CD14-positive monocyte (primary cell): ENCODE measurements around the gene ATG7. TPM values are rescaled to one million over a fixed set of nuclear protein-coding genes. Genes with fewer than 3 reads are reported as not detected.
"Not testable (repeated sequence)": the region's sequence is repeated elsewhere in the genome, so short reads cannot be mapped to it uniquely, and the experiment has no call there.

Experiments
- DNase-seq, 3 donors: peaks; one replicate each; pipeline ENCODE4 v3.0.0-alpha.2; 2011 to 2022
- H2AFZ ChIP-seq: 2 replicates; pipeline ENCODE4 v1.6.0; 2012; ENCODE audit warnings: mild to moderate bottlenecking, low read depth, low read length, inconsistent platforms; ENCODE audit not compliant: insufficient read depth, poor library complexity, severe bottlenecking
- H3K27ac ChIP-seq, 2 donors: 1 replicate in 1 of 2; 2 replicates in 1 of 2; pipeline ENCODE4 v1.5.1; 2012 to 2013; ENCODE audit warnings: low read length in 2 of 2, control low read depth in 1 of 2, inconsistent platforms in 1 of 2, low read depth in 1 of 2, mild to moderate bottlenecking in 1 of 2
- H3K27me3 ChIP-seq, 2 donors: one replicate each; pipeline versions ENCODE4 v1.6.0 to v1.6.1; 2011 to 2013; ENCODE audit warnings: low read length in 2 of 2; ENCODE audit not compliant: control insufficient read depth in 2 of 2, insufficient read depth in 2 of 2
- H3K36me3 ChIP-seq, 2 donors: replicated peaks in 1 of 2; 1 replicate in 1 of 2; 2 replicates in 1 of 2; pipeline versions ENCODE4 v1.5.1 to v1.6.1; 2012 to 2013; ENCODE audit warnings: low read length in 2 of 2, control low read depth in 1 of 2, inconsistent platforms in 1 of 2, mild to moderate bottlenecking in 1 of 2; ENCODE audit not compliant: insufficient read depth in 2 of 2, control insufficient read depth in 1 of 2
- H3K4me1 ChIP-seq, 2 donors: 1 replicate in 1 of 2; 2 replicates in 1 of 2; pipeline versions ENCODE4 v1.5.1 to v1.6.1; 2012 to 2013; ENCODE audit warnings: low read length in 2 of 2, control low read depth in 1 of 2, inconsistent platforms in 1 of 2, mild to moderate bottlenecking in 1 of 2, moderate library complexity in 1 of 2; ENCODE audit not compliant: insufficient read depth in 2 of 2, control insufficient read depth in 1 of 2
- H3K4me2 ChIP-seq: replicated peaks from 2 replicates; pipeline ENCODE3; 2012; ENCODE audit warnings: low read length, moderate library complexity, mild to moderate bottlenecking; ENCODE audit not compliant: poor library complexity, severe bottlenecking; ENCODE audit errors: extremely low read depth
- H3K4me3 ChIP-seq, 3 experiments: fragments of 200-600 bp in 1 of 3; sonication (generic) in 1 of 3; replicated peaks in 1 of 3; 1 replicate in 2 of 3; 2 replicates in 1 of 3; pipeline ENCODE4 v1.5.1; 2011 to 2013; ENCODE audit warnings: low read length in 3 of 3, mild to moderate bottlenecking in 3 of 3, control low read depth in 2 of 3, low read depth in 2 of 3, inconsistent platforms in 1 of 3, moderate library complexity in 1 of 3
- H3K79me2 ChIP-seq: 2 replicates; pipeline ENCODE4 v1.6.0; 2012; ENCODE audit warnings: mild to moderate bottlenecking, control low read depth, inconsistent platforms, low read length, moderate library complexity; ENCODE audit not compliant: insufficient read depth
- H3K9ac ChIP-seq: 2 replicates; pipeline ENCODE4 v1.6.0; 2017; ENCODE audit warnings: low read length, mild to moderate bottlenecking; ENCODE audit not compliant: insufficient read depth, poor library complexity, severe bottlenecking
- H3K9me3 ChIP-seq, 2 donors: replicated peaks in 1 of 2; 1 replicate in 1 of 2; 2 replicates in 1 of 2; pipeline versions ENCODE4 v1.5.1 to v1.6.1; 2012 to 2013; ENCODE audit warnings: low read length in 2 of 2, control low read depth in 1 of 2; ENCODE audit not compliant: control insufficient read depth in 1 of 2, insufficient read depth in 1 of 2
- H4K20me1 ChIP-seq: 2 replicates; pipeline ENCODE4 v1.6.0; 2012; ENCODE audit warnings: mild to moderate bottlenecking, low read length, control low read depth, moderate library complexity; ENCODE audit not compliant: insufficient read depth
- H3K27ac Mint-ChIP-seq, 7 donors: one replicate each; pipeline ENCODE4 v1.8.0; 2020; ENCODE audit warnings: mild to moderate bottlenecking in 7 of 7, mixed read lengths in 7 of 7, moderate library complexity in 6 of 7, inconsistent platforms in 2 of 7
- H3K27me3 Mint-ChIP-seq, 3 donors: one replicate each; pipeline ENCODE4 v1.8.0; 2021 to 2022; ENCODE audit warnings: low read depth in 3 of 3, mild to moderate bottlenecking in 3 of 3, mixed read lengths in 3 of 3, moderate library complexity in 3 of 3, inconsistent platforms in 1 of 3
- H3K36me3 Mint-ChIP-seq, 2 donors: one replicate each; pipeline ENCODE4 v1.8.0; 2020; ENCODE audit warnings: mixed read lengths in 2 of 2, inconsistent platforms in 1 of 2, mild to moderate bottlenecking in 1 of 2
- H3K4me1 Mint-ChIP-seq: one replicate; pipeline ENCODE4 v1.8.0; 2020; ENCODE audit warnings: mild to moderate bottlenecking, mixed read lengths
- H3K4me3 Mint-ChIP-seq, 2 donors: one replicate each; pipeline ENCODE4 v1.8.0; 2020; ENCODE audit warnings: mild to moderate bottlenecking in 2 of 2, mixed read lengths in 2 of 2, moderate library complexity in 1 of 2
- H3K9me3 Mint-ChIP-seq, 7 donors: one replicate each; pipeline ENCODE4 v1.8.0; 2020 to 2022; ENCODE audit warnings: mixed read lengths in 7 of 7, mild to moderate bottlenecking in 6 of 7, moderate library complexity in 6 of 7, inconsistent platforms in 2 of 7
- CTCF ChIP-seq: fragments of 200-600 bp; IDR thresholded peaks from one replicate; pipeline ENCODE4 v1.8.0; 2022; ENCODE audit warnings: antibody characterized with exemption, mild to moderate bottlenecking
- WGBS: methylation state at CpG from one replicate; pipeline ENCODE4 v1.1.5; 2013; ENCODE audit warnings: missing lambda C conversion rate; ENCODE audit not compliant: insufficient coverage; 5-methylcytosine and 5-hydroxymethylcytosine counted together
- intact Hi-C, 2 donors: fragments of 100-400 bp; cut with micrococcal nuclease; formaldehyde crosslinking; loops; one replicate each; pipeline versions ENCODE4 v1.15.0 to v1.15.1; 2023
- polyA plus RNA-seq, 3 donors: library from polyadenylated mRNA; depleted of rRNA in 1 of 3; unstranded in 2 of 3; stranded (reverse) in 1 of 3; fragments of 300-500 nt in 2 of 3; fragments of >200 nt in 1 of 3; fragmentation: Illumina TruSeq in 2 of 3; gene quantifications; 1 replicate in 2 of 3; 2 replicates in 1 of 3; pipeline ENCODE4 v1.2.3, GENCODE V29; 2012 to 2021

Gene ATG7
- polyA plus RNA-seq, 3 donors, result 57.4 to 101 (median 89.7) TPM

- H2AFZ ChIP-seq, result no peak overlapping the region
- DNase-seq, result no peak
- Mint-ChIP-seq H3K27me3 (no peaks in the 10 kb centered on the region), H3K27ac (no peak overlapping the region), H3K36me3 (peaks cover 52 to 57% of the 10 kb centered on the region in 2 donors), H3K9me3 (peaks cover 0 to 2% (median 0%) of the 10 kb centered on the region in 7 donors), H3K4me1 (peaks cover 4% of the 10 kb centered on the region), H3K4me3 (no peak overlapping the region)
- H3K4me2 ChIP-seq, result no peak overlapping the region
- intact Hi-C loops, result no loop called here
- H3K36me3 ChIP-seq, result peaks cover 22 to 78% of the 10 kb centered on the region in 2 donors
- no peak overlapping the region for H3K4me3 ChIP-seq
- no peak overlapping the region for H3K27ac ChIP-seq
- peaks cover 18% of the 10 kb centered on the region for H3K79me2 ChIP-seq
- peaks cover 88% of the 10 kb centered on the region for H4K20me1 ChIP-seq
- no CpG with 5 or more reads among the region's 1 CpG for WGBS
- H3K4me1 ChIP-seq, result peaks cover 3 to 5% of the 10 kb centered on the region in 2 donors
- H3K9ac ChIP-seq, result no peak overlapping the region
- no peak for TF ChIP-seq CTCF
- no peaks in the 10 kb centered on the region for H3K27me3 ChIP-seq
- no peaks in the 10 kb centered on the region for H3K9me3 ChIP-seq
Observed at GRCh38 chr3:11444404-11444803, 172.2 kb downstream of the ATG7 start.

DNA sequence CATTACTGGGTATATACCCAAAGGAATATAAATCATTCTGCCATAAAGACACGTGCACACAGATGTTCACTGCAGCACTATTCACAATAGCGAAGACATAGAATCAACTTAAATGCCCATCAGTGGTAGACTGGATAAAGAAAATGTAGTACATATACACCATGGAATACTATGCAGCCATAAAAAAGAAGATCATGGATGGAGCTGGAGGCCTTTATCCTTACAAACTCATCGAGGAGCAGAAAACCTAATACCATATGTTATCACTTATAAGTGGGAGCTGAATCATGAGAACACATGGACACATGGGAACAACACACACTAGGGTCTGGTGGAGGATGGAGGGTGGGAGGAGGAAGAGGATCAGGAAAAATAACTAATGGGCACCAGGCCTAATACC is 173.0 kb downstream of the ATG7 start:
- H3K27ac ChIP-seq, H3K4me2 ChIP-seq, H3K27me3 Mint-ChIP-seq, H3K4me3 ChIP-seq, H3K9me3 Mint-ChIP-seq, H3K9me3 ChIP-seq, intact Hi-C loops, H3K27me3 ChIP-seq, H3K4me3 Mint-ChIP-seq, DNase-seq, H3K4me1 ChIP-seq, H3K27ac Mint-ChIP-seq, H2AFZ ChIP-seq, H3K9ac ChIP-seq, H3K4me1 Mint-ChIP-seq: not testable (repeated sequence)
- H3K36me3 Mint-ChIP-seq, result peaks cover 53 to 57% of the 10 kb centered on the region in 2 donors
- peaks cover 18% of the 10 kb centered on the region for H3K79me2 ChIP-seq
- H4K20me1 ChIP-seq, result peaks cover 88% of the 10 kb centered on the region
- no CpG with 5 or more reads among the region's 3 CpGs for WGBS
- H3K36me3 ChIP-seq, result peaks cover 21 to 77% of the 10 kb centered on the region in 2 donors
